ENCODE results near the gene RAN. TPM values are rescaled to one million over a fixed set of nuclear protein-coding genes. Genes with fewer than 3 reads are reported as not detected.

RAN gene
- total RNA-seq, 2 experiments from 2014 or later = 278 to 302 TPM

DNA sequence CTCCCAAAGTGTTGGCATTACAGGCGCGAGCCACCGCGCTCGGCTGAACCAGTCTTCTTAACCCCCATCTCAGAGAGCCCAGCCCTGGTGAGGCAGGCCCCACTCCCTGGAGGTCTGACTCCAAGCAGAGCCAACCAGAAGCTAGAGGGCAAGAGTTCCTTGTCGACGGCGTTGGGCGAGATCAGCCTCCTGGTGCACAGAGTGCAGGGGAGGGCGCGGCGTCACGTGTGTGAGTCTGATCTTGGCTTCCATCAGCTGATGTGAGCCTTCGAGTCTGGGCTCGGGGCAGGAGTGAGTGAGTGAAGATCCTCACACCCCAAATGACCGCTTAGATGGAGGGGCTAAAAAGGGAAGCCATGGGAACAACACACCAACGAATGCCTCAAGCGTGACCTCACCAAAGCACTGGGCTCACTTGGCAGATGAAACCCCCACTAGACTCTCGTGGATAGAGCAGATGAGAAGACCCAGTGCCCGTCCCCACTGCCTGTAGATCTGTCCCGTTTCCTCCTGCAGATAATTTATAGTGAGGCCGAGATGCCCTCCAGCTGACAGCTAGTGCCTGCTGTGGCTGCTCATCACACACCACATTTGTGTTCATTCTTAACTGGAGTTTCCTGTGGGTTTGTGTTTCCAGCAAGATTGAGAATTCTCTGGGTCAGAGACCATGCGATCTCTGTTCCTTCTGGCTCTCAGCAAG, 53.2 kb downstream of the RAN start:
- Histone ChIP-seq H3K9me3 (ENCODE audit: control insufficient read depth in 1 of 2, insufficient read depth in 1 of 2, low read length in 2 of 2) (peaks cover 0 to 5% of the 10 kb centered on the region in 2 experiments), H3K4me1 (ENCODE audit: insufficient read depth, low read length) (no peaks in the 10 kb centered on the region), H3K36me3 (ENCODE audit: insufficient read depth, low read length) (no peaks in the 10 kb centered on the region), H3K27me3 (ENCODE audit: control insufficient read depth in 1 of 2, insufficient read depth in 2 of 2, low read length in 2 of 2) (peaks cover 7 to 10% of the 10 kb centered on the region in 2 experiments), H3K4me3 (ENCODE audit: low read length) (no peak overlapping the region), H3K27ac (ENCODE audit: low read depth in 1 of 2, low read length in 2 of 2) (no peak overlapping the region)
- no peak for DNase-seq
- peaks cover 63% of the 10 kb centered on the region for H3K27me3 Mint-ChIP-seq
- H3K4me1 Mint-ChIP-seq (ENCODE audit: low read depth) = no peaks in the 10 kb centered on the region
- no peak overlapping the region for H3K4me3 Mint-ChIP-seq
- H3K27ac Mint-ChIP-seq = no peak overlapping the region
- ChIA-PET POLR2A (no interaction called here), CTCF (no interaction called here)
- intact Hi-C loops (cut with DNase I, micrococcal nuclease) = no loop called here
- TF ChIP-seq, protein P1, sequence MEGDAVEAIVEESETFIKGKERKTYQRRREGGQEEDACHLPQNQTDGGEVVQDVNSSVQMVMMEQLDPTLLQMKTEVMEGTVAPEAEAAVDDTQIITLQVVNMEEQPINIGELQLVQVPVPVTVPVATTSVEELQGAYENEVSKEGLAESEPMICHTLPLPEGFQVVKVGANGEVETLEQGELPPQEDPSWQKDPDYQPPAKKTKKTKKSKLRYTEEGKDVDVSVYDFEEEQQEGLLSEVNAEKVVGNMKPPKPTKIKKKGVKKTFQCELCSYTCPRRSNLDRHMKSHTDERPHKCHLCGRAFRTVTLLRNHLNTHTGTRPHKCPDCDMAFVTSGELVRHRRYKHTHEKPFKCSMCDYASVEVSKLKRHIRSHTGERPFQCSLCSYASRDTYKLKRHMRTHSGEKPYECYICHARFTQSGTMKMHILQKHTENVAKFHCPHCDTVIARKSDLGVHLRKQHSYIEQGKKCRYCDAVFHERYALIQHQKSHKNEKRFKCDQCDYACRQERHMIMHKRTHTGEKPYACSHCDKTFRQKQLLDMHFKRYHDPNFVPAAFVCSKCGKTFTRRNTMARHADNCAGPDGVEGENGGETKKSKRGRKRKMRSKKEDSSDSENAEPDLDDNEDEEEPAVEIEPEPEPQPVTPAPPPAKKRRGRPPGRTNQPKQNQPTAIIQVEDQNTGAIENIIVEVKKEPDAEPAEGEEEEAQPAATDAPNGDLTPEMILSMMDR (IDR thresholded peaks at IDR 0.05) = no peak
- H3K36me3 Mint-ChIP-seq (ENCODE audit: low read depth) = no peaks in the 10 kb centered on the region
- ATAC-seq (ENCODE audit: poor library complexity) = no peak
- no peaks in the 10 kb centered on the region for H3K9me3 Mint-ChIP-seq

DNA sequence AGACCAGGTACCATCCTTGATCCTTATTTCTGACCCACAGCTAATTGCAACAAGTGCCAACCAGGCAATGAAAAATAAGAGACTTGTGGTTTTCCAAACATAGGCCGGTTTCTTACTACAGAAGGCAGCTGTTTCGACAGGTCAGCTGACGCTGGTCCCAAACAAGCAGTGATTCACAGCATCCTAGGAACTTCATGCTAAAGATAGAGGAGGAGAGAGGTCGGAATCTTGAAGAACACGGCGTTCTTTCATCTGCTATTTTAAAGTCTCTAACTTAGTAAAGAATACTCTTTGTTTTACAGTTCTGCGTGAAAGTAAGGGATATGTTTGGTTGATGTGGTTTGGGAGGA, 53.8 kb downstream of the RAN start:
- peaks cover 10 to 11% of the 10 kb centered on the region in 2 experiments for H3K27me3 ChIP-seq (ENCODE audit: control insufficient read depth in 1 of 2, insufficient read depth in 2 of 2, low read length in 2 of 2)
- peaks cover 0 to 5% of the 10 kb centered on the region in 2 experiments for H3K9me3 ChIP-seq (ENCODE audit: control insufficient read depth in 1 of 2, insufficient read depth in 1 of 2, low read length in 2 of 2)
- no peaks in the 10 kb centered on the region for H3K36me3 Mint-ChIP-seq (ENCODE audit: low read depth)
- H3K27ac Mint-ChIP-seq = no peak overlapping the region
- H3K27ac ChIP-seq (ENCODE audit: low read depth in 1 of 2, low read length in 2 of 2) = no peak overlapping the region
- H3K9me3 Mint-ChIP-seq = no peaks in the 10 kb centered on the region
- TF ChIP-seq, protein P1 (IDR thresholded peaks at IDR 0.05) = no peak
- H3K4me3 ChIP-seq (ENCODE audit: low read length) = no peak overlapping the region
- no peak overlapping the region for H3K4me3 Mint-ChIP-seq
- intact Hi-C loops (cut with DNase I, micrococcal nuclease) = no loop called here
- no peak for ATAC-seq (ENCODE audit: poor library complexity)
- H3K27me3 Mint-ChIP-seq = peaks cover 62% of the 10 kb centered on the region
- no peaks in the 10 kb centered on the region for H3K36me3 ChIP-seq (ENCODE audit: insufficient read depth, low read length)
- ChIA-PET POLR2A (no interaction called here), CTCF (no interaction called here)
- no peaks in the 10 kb centered on the region for H3K4me1 ChIP-seq (ENCODE audit: insufficient read depth, low read length)
- DNase-seq = no peak
- H3K4me1 Mint-ChIP-seq (ENCODE audit: low read depth) = no peaks in the 10 kb centered on the region

Other genes with a start within 250 kb of the RAN start
- gene RIMBP2, start 155.8 kb upstream of the RAN start, total RNA-seq = not detected
- 10 to 100 TPM; 13.4 to 14.1 TPM for gene STX2, start 32.8 kb upstream of the RAN start, total RNA-seq
- under 1 TPM in 1 of 2 experiments, not detected in 1; 0.22 TPM for gene ADGRD1, start 81.8 kb downstream of the RAN start, total RNA-seq